H54 (cell line): ENCODE results near the gene ALG12.

ENCODE experiments used
- DNase-seq: peaks from one replicate; pipeline ENCODE4 v3.0.0; 2011; ENCODE audit warnings: low spot score, mixed read lengths; ENCODE audit not compliant: insufficient read length
- FAIRE-seq: peaks from 3 replicates; lab custom pipeline; 2011; peaks lifted over from hg19 to GRCh38; lab: Jason Lieb, UNC
- POLR2A ChIP-seq: IDR thresholded peaks from 2 replicates; pipeline ENCODE4 v1.6.1; 2011; ENCODE audit warnings: low read depth, mild to moderate bottlenecking, low read length

Gene ALG12

DNA sequence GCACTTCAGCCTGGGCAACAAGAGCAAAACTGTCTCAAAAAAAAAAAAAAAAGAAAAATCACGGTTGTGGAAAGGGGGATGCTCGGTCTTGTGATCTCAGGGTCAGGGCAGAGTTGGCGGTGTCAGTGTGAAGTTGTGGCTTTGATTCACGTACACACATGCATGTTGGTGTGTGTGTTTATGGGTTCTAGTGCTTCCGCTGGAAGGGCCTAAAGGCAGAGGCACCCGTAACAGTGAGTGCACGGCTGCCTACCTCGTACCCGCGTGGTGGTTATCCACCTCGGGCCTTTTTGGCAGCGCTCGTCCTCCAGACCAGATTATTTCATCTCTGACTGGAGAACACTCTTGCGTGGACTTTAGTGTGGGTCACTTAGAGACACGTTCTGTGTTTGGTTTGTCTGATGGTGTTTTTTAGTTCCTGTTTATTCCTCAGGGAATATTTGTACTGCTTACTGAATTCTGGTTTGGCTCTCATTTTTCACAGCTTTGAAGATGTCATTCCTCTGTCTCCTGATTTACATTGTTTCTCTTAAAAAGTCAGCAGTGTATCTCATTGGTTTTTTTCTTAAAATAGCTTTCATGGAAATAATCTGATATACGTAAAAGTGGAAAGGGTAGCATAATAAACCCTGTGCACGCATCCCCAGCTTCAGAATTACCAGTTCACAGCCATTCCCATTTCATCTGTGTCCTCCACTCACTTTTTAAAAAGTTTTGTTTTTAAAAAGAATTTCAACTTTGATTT is 49.0 kb downstream of the ALG12 start:
- DNase-seq, result no peak
- no peak for FAIRE-seq
- TF ChIP-seq POLR2A, result no peak

DNA sequence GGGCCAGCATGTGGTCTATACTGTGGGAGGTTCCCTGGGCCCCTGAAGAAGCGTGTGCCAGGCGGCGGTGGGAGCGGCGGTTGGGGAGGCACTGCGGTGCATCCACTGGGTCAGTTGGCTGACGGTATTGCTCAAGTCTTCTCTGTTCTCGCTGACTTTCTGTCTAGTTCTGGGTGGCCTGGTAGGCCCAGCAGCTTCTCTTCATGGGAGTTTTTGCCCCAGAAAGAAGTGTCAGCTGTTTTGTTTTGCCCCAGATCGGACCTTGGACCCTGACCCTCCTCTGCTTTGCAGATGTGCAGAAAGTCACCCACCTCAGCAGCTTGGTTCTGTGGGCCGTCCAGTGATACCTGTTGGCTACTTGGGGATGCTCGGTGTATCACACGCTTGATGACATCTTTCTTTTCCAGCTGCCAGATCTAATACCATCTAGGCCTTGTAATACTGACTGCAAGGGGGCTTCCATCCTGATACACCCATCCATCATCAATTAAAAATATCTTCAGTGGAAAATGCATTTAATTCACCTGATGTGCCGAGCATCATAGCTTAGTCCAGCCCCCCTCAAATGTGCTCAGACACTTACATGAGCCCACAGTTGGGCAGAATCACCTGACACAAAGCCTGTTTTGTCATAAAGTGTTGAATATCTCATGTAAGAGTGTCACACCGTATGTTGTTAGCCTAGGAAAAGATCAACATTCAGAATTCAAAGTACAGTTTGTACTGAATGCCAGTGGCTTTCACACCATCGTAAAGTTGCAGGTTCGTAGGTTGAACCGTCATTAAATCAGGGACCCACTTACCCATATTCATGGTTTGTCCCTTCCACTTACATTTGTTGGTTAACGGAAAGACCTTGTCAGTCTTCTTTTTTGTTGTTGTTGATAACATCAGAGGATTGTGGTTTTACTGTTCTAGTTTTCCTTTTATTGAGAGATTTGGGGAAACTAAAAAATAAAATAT is 50.7 kb downstream of the ALG12 start:
- FAIRE-seq (no peak), DNase-seq (no peak)
- no peak for TF ChIP-seq POLR2A

DNA sequence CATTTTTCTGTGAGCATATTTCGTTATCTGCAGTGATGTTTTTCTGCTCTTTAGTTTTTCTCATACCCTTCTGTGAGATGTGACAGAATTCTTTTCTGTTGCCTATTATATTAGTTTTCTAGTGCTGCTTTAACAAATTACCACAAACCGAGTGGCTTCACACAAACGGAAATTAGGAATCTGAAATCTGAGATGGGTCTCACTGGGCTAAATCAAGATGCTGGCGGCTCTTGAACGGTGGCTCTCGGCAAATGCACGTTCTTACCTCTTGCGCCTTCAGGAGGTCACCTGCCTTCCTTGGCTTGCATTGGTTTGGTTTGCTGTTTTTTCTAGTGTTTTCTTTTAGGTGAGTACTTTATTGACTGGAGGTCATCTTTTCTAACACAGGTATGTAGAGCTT is 51.6 kb downstream of the ALG12 start:
- no peak for DNase-seq

DNA sequence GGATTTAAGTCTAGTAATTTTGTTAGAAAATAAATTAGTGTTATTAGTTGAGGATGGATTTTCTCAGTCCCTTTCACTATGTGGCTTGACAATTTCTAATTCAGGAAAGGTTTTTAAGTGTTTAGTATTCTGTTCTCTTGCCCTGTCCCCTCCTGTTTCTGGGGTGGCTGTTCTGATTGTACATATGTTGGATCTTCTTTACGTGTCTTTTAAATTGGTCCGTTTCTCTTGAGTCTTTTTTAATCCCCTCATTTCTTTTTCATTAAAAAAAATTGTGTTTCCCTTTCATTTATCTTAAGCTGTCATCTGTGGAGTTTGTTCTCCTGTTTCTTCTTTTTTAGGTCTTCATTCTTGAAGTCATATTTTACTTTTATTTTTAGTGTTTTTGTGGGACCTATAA is 52.1 kb downstream of the ALG12 start:
- DNase-seq, result no peak
- FAIRE-seq, result no peak
- no peak for TF ChIP-seq POLR2A

More for the DNA sequence above, 51.6 kb downstream of the ALG12 start:
- no peak for FAIRE-seq
- TF ChIP-seq POLR2A, result no peak

DNA sequence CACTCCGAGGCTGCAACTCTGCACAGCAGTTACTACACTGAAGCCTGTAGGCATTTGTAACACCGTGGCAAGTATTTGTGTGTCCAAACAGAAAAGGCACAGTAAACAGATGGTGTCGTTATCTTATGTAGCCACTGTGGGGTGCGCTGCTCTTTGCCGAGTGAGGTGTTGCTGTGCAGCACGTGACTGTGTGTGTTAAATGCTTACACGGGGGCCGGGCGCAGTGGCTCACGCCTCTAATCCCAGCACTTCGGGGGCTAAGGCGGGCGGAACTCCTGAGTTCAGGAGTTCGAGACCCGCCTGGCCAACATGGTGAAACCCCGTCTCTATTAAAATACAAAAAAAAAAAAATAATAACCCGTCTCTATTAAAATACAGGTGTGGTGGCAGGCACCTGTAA is 53.1 kb downstream of the ALG12 start:
- no peak for TF ChIP-seq POLR2A

DNA sequence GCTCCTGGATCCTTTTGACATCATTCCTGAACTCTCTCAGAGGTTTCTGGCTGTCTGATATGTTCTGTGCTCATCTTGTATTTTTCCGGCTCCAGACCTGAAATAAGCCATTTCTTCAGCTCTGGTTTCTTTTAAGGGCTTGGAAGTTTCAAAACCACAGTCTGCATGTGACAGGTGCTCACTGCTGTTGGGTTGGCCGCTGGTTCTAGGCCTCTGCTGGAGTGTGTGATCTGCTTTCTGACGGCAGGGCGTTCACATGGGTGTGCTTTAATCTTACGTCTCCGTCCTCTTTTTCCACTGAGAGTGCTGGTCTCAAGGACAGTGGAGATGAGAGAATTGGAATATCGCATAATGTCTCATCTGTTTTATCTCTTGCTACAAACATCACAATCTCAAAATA is 54.3 kb downstream of the ALG12 start:
- DNase-seq (no peak), FAIRE-seq (no peak)
- no peak for TF ChIP-seq POLR2A

More for the DNA sequence above, 53.1 kb downstream of the ALG12 start:
- FAIRE-seq (no peak), DNase-seq (no peak)

DNA sequence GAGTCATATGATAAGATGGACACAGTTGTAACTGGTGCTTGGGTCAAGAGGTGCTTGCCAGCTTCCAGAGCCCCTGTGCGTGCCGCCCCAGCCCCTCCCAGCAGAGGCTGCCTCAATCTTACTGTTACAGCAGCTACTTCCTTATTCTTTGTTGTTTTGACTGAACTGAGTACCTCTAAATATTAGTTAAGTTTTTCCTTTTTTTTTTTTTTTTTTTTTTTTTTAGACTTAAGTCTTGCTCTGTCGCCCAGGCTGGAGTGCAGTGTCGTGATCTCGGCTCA is 55.8 kb downstream of the ALG12 start:
- TF ChIP-seq POLR2A, result no peak
- DNase-seq (no peak), FAIRE-seq (no peak)

DNA sequence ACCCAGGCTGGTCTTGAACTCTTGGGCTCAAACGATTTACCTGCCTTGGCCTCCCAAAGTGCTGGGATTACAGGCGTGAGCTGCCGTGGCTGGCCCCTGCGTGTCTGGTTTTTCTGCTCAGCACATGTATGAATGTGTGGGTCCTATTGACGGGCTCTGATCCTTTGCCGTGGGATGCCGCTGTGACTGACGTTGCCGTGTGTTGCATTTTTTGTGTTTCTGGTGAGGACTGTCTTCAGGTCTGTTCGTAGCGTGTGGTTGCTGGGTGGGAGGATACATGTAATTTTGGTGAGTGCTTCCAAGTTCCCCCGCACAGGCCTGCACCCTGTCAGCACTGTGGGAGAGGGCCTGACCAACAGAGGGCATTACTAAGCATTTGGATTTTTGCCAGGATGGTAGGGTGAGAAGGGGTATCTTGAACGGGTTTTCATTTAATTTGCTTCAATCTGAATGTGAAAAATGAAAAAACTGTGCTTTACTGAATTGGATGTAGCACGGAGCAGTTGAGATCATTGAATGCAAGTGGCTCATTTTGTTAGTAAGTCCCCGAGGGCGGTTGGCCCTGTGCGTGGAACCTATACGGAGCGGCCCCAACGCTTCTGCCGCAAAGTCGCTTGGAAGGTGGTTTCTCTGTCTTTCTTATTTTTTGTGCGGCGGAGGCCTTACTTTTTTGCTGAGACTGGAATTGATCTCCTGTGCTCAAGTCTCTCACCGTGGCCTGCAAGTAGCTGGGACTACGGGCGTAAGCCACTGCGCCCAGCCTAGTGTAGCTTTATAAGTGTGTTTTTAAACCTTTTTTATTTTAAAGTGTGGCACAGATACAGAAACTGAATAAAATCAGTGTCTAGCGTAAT is 56.4 kb downstream of the ALG12 start:
- DNase-seq (no peak), FAIRE-seq (no peak)
- no peak for TF ChIP-seq POLR2A

DNA sequence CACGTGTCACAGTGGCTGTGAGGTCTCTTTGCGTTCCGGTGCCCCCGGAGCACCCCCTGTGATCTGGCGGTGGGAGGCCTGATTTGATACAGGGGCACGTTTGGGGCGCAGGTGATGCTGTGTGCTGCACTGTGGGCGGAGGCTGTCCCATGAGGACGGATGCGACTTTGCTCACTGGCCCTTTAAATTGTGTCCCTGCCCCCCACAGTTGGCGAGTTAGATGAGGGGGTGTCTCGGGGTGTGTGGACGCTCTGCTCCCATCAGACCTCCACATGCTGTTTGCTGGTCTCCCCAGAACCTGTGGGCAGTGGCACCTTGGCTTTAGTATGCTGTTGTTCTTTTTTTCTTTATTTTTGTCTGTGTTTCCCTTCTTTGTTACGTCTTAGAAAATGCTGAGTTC is 59.4 kb downstream of the ALG12 start:
- DNase-seq, result no peak
- FAIRE-seq, result no peak
- no peak for TF ChIP-seq POLR2A

DNA sequence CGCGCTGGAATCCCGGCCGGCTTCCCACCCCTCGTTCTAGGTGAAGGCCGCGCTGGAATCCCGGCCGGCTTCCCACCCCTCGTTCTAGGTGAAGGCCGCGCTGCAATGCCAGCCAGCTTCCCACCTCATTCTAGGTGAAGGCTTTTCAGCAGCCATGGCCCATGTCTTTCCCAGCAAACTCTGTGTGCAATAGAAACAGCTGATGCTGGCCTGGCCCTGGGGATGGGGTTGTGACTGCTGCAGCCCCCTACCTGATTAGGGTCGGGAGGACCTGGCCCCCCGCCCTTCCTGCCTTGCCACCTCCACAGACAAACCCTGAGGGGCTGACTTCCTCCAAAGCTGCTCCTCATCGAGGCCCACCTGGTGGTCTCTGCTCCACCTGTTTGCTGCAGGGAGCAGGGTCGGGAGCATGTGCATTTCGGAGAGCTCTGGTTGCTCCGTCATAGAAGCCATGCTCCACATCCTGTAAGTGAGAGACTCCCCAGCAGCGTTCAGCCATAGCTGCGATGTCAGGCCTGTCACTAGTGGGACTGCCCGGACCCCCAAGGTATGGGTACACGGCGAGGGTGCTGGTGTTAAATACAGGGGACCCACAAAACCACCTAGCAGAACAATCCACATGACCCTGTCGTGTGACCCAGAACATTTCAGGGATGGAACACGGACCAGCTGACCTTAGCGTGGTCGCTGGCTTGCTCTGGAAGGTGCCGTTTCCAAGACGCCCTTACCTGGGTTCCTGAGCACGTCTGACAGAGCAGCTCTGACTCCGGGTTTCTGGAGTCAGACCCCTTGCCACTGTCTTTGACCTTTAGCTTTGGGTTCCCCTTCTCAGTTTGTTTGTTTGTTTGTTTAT is 61.2 kb downstream of the ALG12 start:
- FAIRE-seq (no peak), DNase-seq (no peak)
- no peak for TF ChIP-seq POLR2A

DNA sequence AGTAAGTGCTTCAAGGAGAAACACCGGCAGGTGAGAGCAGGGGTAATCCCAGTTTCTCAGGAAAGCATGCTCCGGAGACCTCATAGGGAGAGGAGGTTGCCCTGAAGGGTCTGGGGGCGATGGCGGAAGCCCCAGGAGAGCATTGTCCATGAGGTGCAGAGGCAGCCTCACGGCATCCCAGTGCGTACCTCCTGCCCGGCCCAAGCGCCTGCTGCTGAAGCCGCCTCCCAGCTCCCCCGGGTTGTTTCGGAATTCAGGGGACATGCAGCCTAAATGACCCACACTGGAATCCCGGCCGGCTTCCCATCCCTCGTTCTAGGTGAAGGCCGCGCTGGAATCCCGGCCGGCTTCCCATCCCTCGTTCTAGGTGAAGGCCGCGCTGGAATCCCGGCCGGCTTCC is 61.9 kb downstream of the ALG12 start:
- TF ChIP-seq POLR2A, result no peak
- FAIRE-seq (no peak), DNase-seq (no peak)

DNA sequence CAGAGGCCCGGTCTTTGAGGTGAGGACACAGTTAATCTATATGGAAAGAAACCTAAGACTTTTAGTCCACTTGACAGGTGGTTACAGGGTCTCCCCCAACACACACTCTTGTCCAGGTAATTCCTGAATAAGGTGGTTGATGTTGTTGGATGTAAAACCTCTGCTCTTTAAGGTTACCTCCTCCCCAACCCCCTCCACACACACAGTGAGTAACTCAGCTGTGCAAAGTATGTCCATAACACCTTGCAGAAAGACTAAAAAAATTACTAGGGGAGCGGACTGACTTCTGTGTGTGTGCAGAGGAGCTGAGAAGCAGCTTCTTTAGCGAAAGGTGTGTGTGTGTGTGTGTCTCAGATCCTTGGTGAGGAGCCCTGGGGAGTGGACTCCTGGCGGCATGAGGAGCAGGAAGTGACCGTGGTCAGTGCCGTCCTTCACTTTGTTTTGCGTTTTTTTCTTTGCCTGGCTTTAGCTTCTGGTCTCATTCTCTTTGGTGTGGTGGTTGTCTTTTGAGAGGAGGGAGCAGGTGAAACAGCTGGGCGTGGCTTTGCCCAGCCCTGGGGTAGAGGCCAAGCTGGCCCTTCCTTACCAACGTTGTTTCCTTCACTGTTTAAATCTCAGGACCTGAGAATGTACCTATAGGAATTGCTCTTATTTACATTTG is 62.9 kb downstream of the ALG12 start:
- DNase-seq, result no peak
- no peak for TF ChIP-seq POLR2A
- FAIRE-seq, result no peak
